ENCODE data around the gene HECTD4. TPM values are rescaled to one million over a fixed set of nuclear protein-coding genes. Genes with fewer than 3 reads are reported as not detected.
A peak's percentile ranks its signal among the peaks of the same experiment; 100 is the strongest.

Gene HECTD4
- total RNA-seq, 1 experiment from 2014 or later = 30.0 TPM

DNA sequence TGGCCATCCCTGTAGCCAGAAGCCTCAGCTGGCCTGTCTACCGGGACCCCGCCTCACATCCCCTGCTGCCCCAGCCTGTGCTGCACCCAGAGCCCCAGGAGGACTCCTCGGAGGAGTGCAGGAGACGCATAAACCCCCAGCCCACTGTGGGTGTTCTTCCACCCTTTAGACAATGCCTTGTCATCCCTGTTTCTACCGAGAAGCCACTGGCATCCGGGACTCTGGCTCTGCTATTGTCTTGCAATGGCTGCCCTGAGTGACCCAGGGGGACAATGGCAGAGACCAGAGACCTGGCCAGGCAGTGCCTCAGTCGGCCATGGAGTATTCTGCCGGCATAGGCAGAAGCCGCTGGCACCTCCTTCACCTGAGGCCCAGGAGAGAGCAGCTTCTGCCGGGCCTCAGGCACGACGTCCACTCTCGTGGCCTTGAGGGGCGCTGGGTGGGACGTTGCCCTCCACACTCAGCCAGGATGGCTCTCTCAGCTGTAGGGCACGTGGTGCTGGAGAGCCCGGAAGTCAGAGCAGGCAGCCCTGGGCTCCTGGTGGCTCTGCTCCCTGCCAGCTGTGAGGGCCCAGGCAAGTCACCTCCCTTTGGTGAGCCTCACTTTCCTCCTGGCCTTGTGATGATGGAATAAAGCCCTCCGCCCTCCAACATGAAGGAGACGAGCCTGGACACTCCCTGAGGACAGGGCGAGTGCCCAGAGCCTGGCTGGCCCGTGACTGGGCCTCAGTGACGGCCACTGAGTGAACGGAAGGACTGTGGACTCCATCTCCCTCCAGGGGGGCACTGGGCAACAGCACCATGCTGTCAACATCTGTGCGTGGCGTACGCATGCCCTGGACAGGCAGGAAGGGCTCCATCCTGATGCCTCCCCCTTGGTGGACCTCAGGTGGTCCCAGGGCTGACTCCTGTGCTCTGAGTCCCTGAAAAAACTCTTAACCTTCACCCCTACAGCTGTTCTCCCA lies 215.9 kb downstream of the HECTD4 start:
- H2AFZ ChIP-seq (ENCODE audit: low read length) = no peak overlapping the region
- no peak overlapping the region for H3K23ac ChIP-seq (ENCODE audit: insufficient read length, low read depth, low read length)
- no peak overlapping the region for H3K56ac ChIP-seq (ENCODE audit: insufficient read length, low read depth, low read length)
- peaks cover 7 to 26% (median 22%) of the 10 kb centered on the region in 3 experiments; a peak in 6 of 7 replicates for H3K36me3 Mint-ChIP-seq (ENCODE audit: insufficient read depth in 1 of 3, low read depth in 3 of 3)
- H2BK5ac ChIP-seq (ENCODE audit: insufficient read length, low read length) = no peak overlapping the region
- DNase-seq = no peak
- H3K4me1 ChIP-seq (ENCODE audit: insufficient read depth, low read length) = no peaks in the 10 kb centered on the region
- no peak overlapping the region for H2BK120ac ChIP-seq (ENCODE audit: low read depth, low read length, poor library complexity, severe bottlenecking)
- no peaks in the 10 kb centered on the region for H3K9me3 ChIP-seq (ENCODE audit: control insufficient read depth, low read depth, low read length)
- no peak overlapping the region for H2BK20ac ChIP-seq (ENCODE audit: low read depth, low read length, poor library complexity, severe bottlenecking)
- no peaks in the 10 kb centered on the region for H3K9me3 Mint-ChIP-seq
- H3K4ac ChIP-seq (ENCODE audit: low read depth, low read length) = no peak overlapping the region
- no peak overlapping the region for H3K18ac ChIP-seq (ENCODE audit: insufficient read length, low read depth, low read length)
- H3K9ac ChIP-seq (ENCODE audit: extremely low read depth, insufficient read length, low read length) = no peak overlapping the region
- H2AK5ac ChIP-seq (ENCODE audit: insufficient read length, low read length) = no peak overlapping the region
- no peak overlapping the region for H4K8ac ChIP-seq (replicated peaks; ENCODE audit: insufficient read length, low read depth, low read length)
- no peak overlapping the region for H4K91ac ChIP-seq (ENCODE audit: insufficient read length, low read depth, low read length)
- H2BK15ac ChIP-seq (ENCODE audit: low read depth, low read length) = no peak overlapping the region
- H3K23me2 ChIP-seq (ENCODE audit: insufficient read length, low read depth, low read length, poor library complexity, severe bottlenecking) = no peaks in the 10 kb centered on the region
- peaks cover 1% of the 10 kb centered on the region for H3K27me3 Mint-ChIP-seq (ENCODE audit: low read depth)
- H3K4me3 Mint-ChIP-seq = no peak overlapping the region
- WGBS (ENCODE audit: extremely low coverage, insufficient read length, low lambda C conversion rate) = no CpG with 5 or more reads among the region's 26 CpGs
- H4K20me1 ChIP-seq (ENCODE audit: control insufficient read depth, insufficient read depth, insufficient read length) = peaks cover 4% of the 10 kb centered on the region
- TF ChIP-seq, protein P1, sequence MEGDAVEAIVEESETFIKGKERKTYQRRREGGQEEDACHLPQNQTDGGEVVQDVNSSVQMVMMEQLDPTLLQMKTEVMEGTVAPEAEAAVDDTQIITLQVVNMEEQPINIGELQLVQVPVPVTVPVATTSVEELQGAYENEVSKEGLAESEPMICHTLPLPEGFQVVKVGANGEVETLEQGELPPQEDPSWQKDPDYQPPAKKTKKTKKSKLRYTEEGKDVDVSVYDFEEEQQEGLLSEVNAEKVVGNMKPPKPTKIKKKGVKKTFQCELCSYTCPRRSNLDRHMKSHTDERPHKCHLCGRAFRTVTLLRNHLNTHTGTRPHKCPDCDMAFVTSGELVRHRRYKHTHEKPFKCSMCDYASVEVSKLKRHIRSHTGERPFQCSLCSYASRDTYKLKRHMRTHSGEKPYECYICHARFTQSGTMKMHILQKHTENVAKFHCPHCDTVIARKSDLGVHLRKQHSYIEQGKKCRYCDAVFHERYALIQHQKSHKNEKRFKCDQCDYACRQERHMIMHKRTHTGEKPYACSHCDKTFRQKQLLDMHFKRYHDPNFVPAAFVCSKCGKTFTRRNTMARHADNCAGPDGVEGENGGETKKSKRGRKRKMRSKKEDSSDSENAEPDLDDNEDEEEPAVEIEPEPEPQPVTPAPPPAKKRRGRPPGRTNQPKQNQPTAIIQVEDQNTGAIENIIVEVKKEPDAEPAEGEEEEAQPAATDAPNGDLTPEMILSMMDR (conservative IDR thresholded peaks at IDR 0.05) = no peak
- H3K79me1 ChIP-seq (ENCODE audit: insufficient read depth, low read depth, low read length, poor library complexity, severe bottlenecking) = no peaks in the 10 kb centered on the region
- H3K27me3 ChIP-seq (ENCODE audit: insufficient read depth, low read length) = no peaks in the 10 kb centered on the region
- 0 out of 4 replicates have a peak, but pooled peaks cover 0 to 2% of the 10 kb centered on the region in 2 experiments for H3K4me1 Mint-ChIP-seq
- no peak overlapping the region for H3T11ph ChIP-seq (ENCODE audit: low read length)
- H3K4me2 ChIP-seq (ENCODE audit: insufficient read depth, insufficient read length, low read length) = no peak overlapping the region
- H3K27ac ChIP-seq (ENCODE audit: insufficient read length, low read depth, low read length) = no peak overlapping the region
- peak overlapping the region in 1 of 3 experiments; percentile 44; a peak in 1 of 7 replicates for H3K27ac Mint-ChIP-seq
- no peak overlapping the region for H2BK12ac ChIP-seq (ENCODE audit: insufficient read length, low read depth, low read length)
- no peak overlapping the region for H4K5ac ChIP-seq (ENCODE audit: insufficient read length, low read depth, low read length)
- H3K14ac ChIP-seq (ENCODE audit: insufficient read depth, low read length) = no peak overlapping the region; the same call in 1 of the 2 replicates
- no peaks in the 10 kb centered on the region for H3K79me2 ChIP-seq (ENCODE audit: insufficient read depth, low read length)

Data from H9 (cell line).